Kidney (tissue), 14 donors: ENCODE measurements around the gene ARFIP1. TPM values are rescaled to one million over a fixed set of nuclear protein-coding genes. Genes with fewer than 3 reads are reported as not detected.

Source experiments
- DNase-seq, 5 donors: peaks; one replicate each; pipeline ENCODE4 v3.0.0-alpha.2; 2013 to 2020
- FAIRE-seq: peaks from 2 replicates; lab custom pipeline; 2012; peaks lifted over from hg19 to GRCh38; lab: Jason Lieb, UNC
- H3K27ac ChIP-seq, 2 donors: one replicate each; pipeline ENCODE4 v1.7.0; 2013; ENCODE audit warnings: low read depth in 2 of 2, low read length in 2 of 2, inconsistent platforms in 1 of 2
- H3K27me3 ChIP-seq: one replicate; pipeline ENCODE4 v1.7.1; 2013; ENCODE audit warnings: low read length, inconsistent platforms; ENCODE audit not compliant: control insufficient read depth, insufficient read depth
- H3K36me3 ChIP-seq, 3 donors: one replicate each; pipeline versions ENCODE4 v1.7.0 to v1.7.1; 2013; ENCODE audit warnings: low read length in 3 of 3, control low read depth in 1 of 3, inconsistent platforms in 1 of 3; ENCODE audit not compliant: insufficient read depth in 3 of 3, control insufficient read depth in 2 of 3
- H3K4me1 ChIP-seq, 3 donors: one replicate each; pipeline versions ENCODE4 v1.7.0 to v1.7.1; 2013; ENCODE audit warnings: low read length in 3 of 3, inconsistent platforms in 1 of 3, low read depth in 1 of 3; ENCODE audit not compliant: control insufficient read depth in 2 of 3, insufficient read depth in 2 of 3
- H3K4me3 ChIP-seq, 3 donors: one replicate each; pipeline versions ENCODE4 v1.7.0 to v1.8.1; 2013; ENCODE audit warnings: low read length in 3 of 3, control low read depth in 1 of 3, inconsistent platforms in 1 of 3
- H3K9ac ChIP-seq, 3 donors: one replicate each; pipeline versions ENCODE4 v1.7.0 to v1.7.1; 2013; ENCODE audit warnings: low read length in 3 of 3, control low read depth in 1 of 3, inconsistent platforms in 1 of 3
- H3K9me3 ChIP-seq, 3 donors: one replicate each; pipeline versions ENCODE4 v1.7.0 to v1.7.1; 2013; ENCODE audit warnings: low read length in 3 of 3, control low read depth in 1 of 3, inconsistent platforms in 1 of 3; ENCODE audit not compliant: control insufficient read depth in 2 of 3, insufficient read depth in 1 of 3
- intact Hi-C: fragments of 100-400 bp; cut with DNase I; formaldehyde crosslinking; loops from one replicate; pipeline ENCODE4 v1.11.1; 2022
- polyA plus RNA-seq: library from polyadenylated mRNA; stranded (reverse); fragments of 350-450 nt; fragmentation: Illumina TruSeq; extraction: RNeasy Lipid Tissue Mini Kit (QIAGEN cat#74804); gene quantifications from one replicate; pipeline ENCODE4 v1.2.3, GENCODE V29; 2014; ENCODE audit warnings: low read depth, low replicate concordance; ENCODE audit not compliant: insufficient read depth
- total RNA-seq: library from RNA; stranded (reverse); fragmentation: NEBNext Ultra II Directional; extraction: Animal tissue kit (Norgen Biotek cat#: 25700); gene quantifications from one replicate; pipeline ENCODE4 v1.2.1, GENCODE V29; 2021
- TF ChIP-seq, protein P1 (sequence below): IDR thresholded peaks from 3 replicates; pipeline ENCODE4 v1.5.1; 2012; ENCODE audit warnings: mild to moderate bottlenecking, moderate library complexity, borderline replicate concordance; ENCODE audit not compliant: insufficient read depth; ENCODE audit errors: extremely low read depth
- donor health status: control.
- donor health status: control.
- donor health status: control.
- donor health status: control.
- donor health status: control.
- donor health status: DM: yes; HTN: yes; CAD: no.
- donor health status: Normal renal cell carcinoma (clear cell type).

ARFIP1 gene
- total and polyA plus RNA-seq, 2 donors from 2014 or later, result 23.2 to 39.1 TPM

DNA sequence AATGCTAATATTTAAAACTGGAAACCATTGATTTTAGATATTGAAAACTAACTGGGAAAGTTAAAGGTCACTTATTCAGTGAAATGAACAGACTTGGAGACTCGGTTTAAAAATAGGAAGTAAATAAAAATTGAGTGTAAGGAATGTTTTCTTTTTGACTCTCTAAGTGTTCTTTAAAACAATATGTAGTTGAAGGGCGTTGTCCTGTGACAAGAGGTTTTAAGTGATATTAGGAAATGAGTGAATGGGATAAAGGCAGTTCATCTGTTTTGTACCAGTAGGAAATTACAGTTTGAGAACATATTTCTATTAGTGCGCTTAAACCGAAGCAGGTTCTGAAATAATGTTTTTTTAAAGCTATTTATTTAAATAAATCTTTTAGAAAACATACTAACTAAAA is 77.2 kb downstream of the ARFIP1 start:
- FAIRE-seq (no peak), DNase-seq (no peak)
- Histone ChIP-seq H3K27me3 (no peaks in the 10 kb centered on the region), H3K9ac (no peak overlapping the region), H3K4me1 (no peaks in the 10 kb centered on the region), H3K36me3 (no peaks in the 10 kb centered on the region), H3K27ac (no peak overlapping the region), H3K9me3 (peaks cover 0 to 13% (median 5%) of the 10 kb centered on the region in 3 donors), H3K4me3 (no peak overlapping the region)
- intact Hi-C loops, result no loop called here
- TF ChIP-seq, protein P1, sequence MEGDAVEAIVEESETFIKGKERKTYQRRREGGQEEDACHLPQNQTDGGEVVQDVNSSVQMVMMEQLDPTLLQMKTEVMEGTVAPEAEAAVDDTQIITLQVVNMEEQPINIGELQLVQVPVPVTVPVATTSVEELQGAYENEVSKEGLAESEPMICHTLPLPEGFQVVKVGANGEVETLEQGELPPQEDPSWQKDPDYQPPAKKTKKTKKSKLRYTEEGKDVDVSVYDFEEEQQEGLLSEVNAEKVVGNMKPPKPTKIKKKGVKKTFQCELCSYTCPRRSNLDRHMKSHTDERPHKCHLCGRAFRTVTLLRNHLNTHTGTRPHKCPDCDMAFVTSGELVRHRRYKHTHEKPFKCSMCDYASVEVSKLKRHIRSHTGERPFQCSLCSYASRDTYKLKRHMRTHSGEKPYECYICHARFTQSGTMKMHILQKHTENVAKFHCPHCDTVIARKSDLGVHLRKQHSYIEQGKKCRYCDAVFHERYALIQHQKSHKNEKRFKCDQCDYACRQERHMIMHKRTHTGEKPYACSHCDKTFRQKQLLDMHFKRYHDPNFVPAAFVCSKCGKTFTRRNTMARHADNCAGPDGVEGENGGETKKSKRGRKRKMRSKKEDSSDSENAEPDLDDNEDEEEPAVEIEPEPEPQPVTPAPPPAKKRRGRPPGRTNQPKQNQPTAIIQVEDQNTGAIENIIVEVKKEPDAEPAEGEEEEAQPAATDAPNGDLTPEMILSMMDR, result no peak

DNA sequence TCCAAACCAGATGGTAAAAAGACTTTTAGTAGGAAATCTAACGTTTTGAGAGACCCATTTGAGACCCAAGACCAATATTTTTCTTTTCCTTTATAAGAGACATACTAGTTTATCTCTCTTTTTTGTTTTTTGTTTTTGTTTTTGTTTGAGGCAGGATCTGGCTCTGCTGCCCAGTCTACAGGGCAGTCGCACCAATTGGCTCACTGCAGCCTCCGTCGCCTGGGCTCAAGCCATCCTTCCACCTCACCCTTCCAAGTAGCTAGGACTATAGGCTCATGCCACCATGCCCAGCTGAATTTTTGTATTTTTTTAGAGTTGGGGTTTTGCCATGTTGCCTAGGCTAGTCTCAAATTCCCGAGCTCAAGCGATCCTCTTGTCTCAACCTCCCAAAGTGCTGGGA is 79.2 kb downstream of the ARFIP1 start:
- DNase-seq (no peak), FAIRE-seq (no peak)
- TF ChIP-seq, protein P1, result no peak
- Histone ChIP-seq H3K9ac (no peak overlapping the region), H3K36me3 (no peaks in the 10 kb centered on the region), H3K9me3 (no peaks in the 10 kb centered on the region), H3K27me3 (no peaks in the 10 kb centered on the region), H3K27ac (no peak overlapping the region), H3K4me3 (no peak overlapping the region), H3K4me1 (no peaks in the 10 kb centered on the region)
- intact Hi-C loops, result no loop called here

GRCh38 chr4:152860046-152860445 is 80.3 kb downstream of the ARFIP1 start:
- no peaks in the 10 kb centered on the region for H3K27me3 ChIP-seq
- H3K4me1 ChIP-seq, result no peaks in the 10 kb centered on the region
- H3K36me3 ChIP-seq, result peaks cover 0 to 5% (median 2%) of the 10 kb centered on the region in 3 donors
- FAIRE-seq (no peak), DNase-seq (peak in 2 of 5 donors; percentile 16 to 29)
- H3K27ac ChIP-seq, result no peak overlapping the region
- no peak overlapping the region for H3K9ac ChIP-seq
- TF ChIP-seq, protein P1, result no peak
- intact Hi-C loops, result no loop called here
- no peaks in the 10 kb centered on the region for H3K9me3 ChIP-seq
- H3K4me3 ChIP-seq, result no peak overlapping the region

- DNase-seq, result no peak
- no peaks in the 10 kb centered on the region for H3K27me3 ChIP-seq
- no peak overlapping the region for H3K9ac ChIP-seq
- H3K4me1 ChIP-seq, result no peaks in the 10 kb centered on the region
- H3K36me3 ChIP-seq, result peaks cover 0 to 5% (median 2%) of the 10 kb centered on the region in 3 donors
- TF ChIP-seq, protein P1, result no peak
- FAIRE-seq, result no peak
- H3K9me3 ChIP-seq, result no peaks in the 10 kb centered on the region
- no peak overlapping the region for H3K4me3 ChIP-seq
- H3K27ac ChIP-seq, result no peak overlapping the region
- intact Hi-C loops, result no loop called here
Measured at GRCh38 chr4:152862608-152863007, 82.9 kb downstream of the ARFIP1 start.
